Measurements from ENCODE around the gene PIEZO1. TPM values are rescaled to one million over a fixed set of nuclear protein-coding genes. Genes with fewer than 3 reads are reported as not detected.

Gene PIEZO1
- polyA plus RNA-seq, 1 experiment: 47.0 TPM

GRCh38 chr16:88760424-88761142 is 24.4 kb downstream of the PIEZO1 start:
- peaks cover 8% of the 10 kb centered on the region; the same call in 1 of the 2 replicates for H3K9me3 ChIP-seq (ENCODE audit: control insufficient read depth, insufficient read depth, low read length)
- no peaks in the 10 kb centered on the region for H3K27me3 ChIP-seq (ENCODE audit: control insufficient read depth, insufficient read depth, low read length)
- TF ChIP-seq, protein P1, sequence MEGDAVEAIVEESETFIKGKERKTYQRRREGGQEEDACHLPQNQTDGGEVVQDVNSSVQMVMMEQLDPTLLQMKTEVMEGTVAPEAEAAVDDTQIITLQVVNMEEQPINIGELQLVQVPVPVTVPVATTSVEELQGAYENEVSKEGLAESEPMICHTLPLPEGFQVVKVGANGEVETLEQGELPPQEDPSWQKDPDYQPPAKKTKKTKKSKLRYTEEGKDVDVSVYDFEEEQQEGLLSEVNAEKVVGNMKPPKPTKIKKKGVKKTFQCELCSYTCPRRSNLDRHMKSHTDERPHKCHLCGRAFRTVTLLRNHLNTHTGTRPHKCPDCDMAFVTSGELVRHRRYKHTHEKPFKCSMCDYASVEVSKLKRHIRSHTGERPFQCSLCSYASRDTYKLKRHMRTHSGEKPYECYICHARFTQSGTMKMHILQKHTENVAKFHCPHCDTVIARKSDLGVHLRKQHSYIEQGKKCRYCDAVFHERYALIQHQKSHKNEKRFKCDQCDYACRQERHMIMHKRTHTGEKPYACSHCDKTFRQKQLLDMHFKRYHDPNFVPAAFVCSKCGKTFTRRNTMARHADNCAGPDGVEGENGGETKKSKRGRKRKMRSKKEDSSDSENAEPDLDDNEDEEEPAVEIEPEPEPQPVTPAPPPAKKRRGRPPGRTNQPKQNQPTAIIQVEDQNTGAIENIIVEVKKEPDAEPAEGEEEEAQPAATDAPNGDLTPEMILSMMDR (IDR thresholded peaks at IDR 0.05; ENCODE audit: low read depth, low read length): no peak
- ChIA-PET POLR2A (interaction anchor here (1.0 to 1.6 kb wide), 2 partner anchors 15 to 25 kb away, joined by 4 to 5 read pairs; partner anchors contain the start of gene PIEZO1), CTCF (interaction anchor here (0.7 to 2.2 kb wide), 2 partner anchors 17 to 24 kb away, joined by 3 to 6 read pairs; no protein-coding TSS in a partner anchor)
- H3K27ac ChIP-seq (ENCODE audit: low read depth, low read length): no peak overlapping the region
- DNase-seq (ENCODE audit: low read depth, low spot score): no peak
- no peak overlapping the region for H3K4me3 ChIP-seq (ENCODE audit: low read depth, low read length)

DNA sequence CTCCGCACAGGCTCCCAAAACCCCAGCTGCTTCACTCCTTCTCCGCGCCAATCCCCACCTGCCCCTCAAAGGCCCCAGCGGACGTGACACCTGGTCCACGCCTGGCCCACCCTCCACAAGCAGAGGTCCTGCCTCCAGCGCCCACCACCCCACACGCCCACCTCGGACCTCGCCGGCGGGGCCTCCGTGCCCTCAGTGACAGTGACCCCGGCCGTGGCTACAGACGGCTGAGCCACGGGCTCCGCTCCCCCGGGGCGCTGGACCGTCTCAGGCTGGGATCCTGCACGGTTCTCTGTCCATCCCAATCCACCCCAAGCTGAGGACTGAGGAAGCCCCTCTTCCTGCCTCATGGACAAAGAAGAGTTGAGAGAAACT is 25.1 kb downstream of the PIEZO1 start:
- Histone ChIP-seq H3K4me3 (ENCODE audit: low read depth, low read length) (no peak overlapping the region), H3K9me3 (ENCODE audit: control insufficient read depth, insufficient read depth, low read length) (peaks cover 8% of the 10 kb centered on the region; the same call in 1 of the 2 replicates), H3K27ac (ENCODE audit: low read depth, low read length) (no peak overlapping the region), H3K27me3 (ENCODE audit: control insufficient read depth, insufficient read depth, low read length) (no peaks in the 10 kb centered on the region)
- TF ChIP-seq, protein P1 (IDR thresholded peaks at IDR 0.05; ENCODE audit: low read depth, low read length): no peak
- ChIA-PET POLR2A (interaction anchor here (0.9 to 1.6 kb wide), 3 partner anchors 13 to 25 kb away, joined by 4 to 5 read pairs (median 4); partner anchors contain the start of gene PIEZO1), CTCF (interaction anchor here (2.2 kb wide), 1 partner anchor 17 kb away, joined by 6 read pairs; no protein-coding TSS in a partner anchor)
- DNase-seq (ENCODE audit: low read depth, low spot score): no peak

- peak overlapping the region; percentile 65 for H3K27ac ChIP-seq (ENCODE audit: low read depth, low read length)
- ChIA-PET POLR2A (interaction anchor here (0.5 to 1.6 kb wide), 4 partner anchors 9 to 26 kb away, joined by 4 to 5 read pairs (median 4); partner anchors contain the start of gene PIEZO1), CTCF (interaction anchor here (2.2 to 3.1 kb wide), 2 partner anchors 16 to 22 kb away, joined by 6 to 14 read pairs; no protein-coding TSS in a partner anchor)
- no peak for DNase-seq (ENCODE audit: low read depth, low spot score)
- no peaks in the 10 kb centered on the region for H3K27me3 ChIP-seq (ENCODE audit: control insufficient read depth, insufficient read depth, low read length)
- TF ChIP-seq, protein P1 (IDR thresholded peaks at IDR 0.05; ENCODE audit: low read depth, low read length): no peak
- H3K4me3 ChIP-seq (ENCODE audit: low read depth, low read length): no peak overlapping the region
- H3K9me3 ChIP-seq (ENCODE audit: control insufficient read depth, insufficient read depth, low read length): peaks cover 8% of the 10 kb centered on the region; the same call in 1 of the 2 replicates
These were observed 25.6 kb downstream of the PIEZO1 start for GRCh38 chr16:88759245-88759975.

GRCh38 chr16:88758944-88759244 is 26.1 kb downstream of the PIEZO1 start:
- H3K9me3 ChIP-seq (ENCODE audit: control insufficient read depth, insufficient read depth, low read length): peaks cover 8% of the 10 kb centered on the region; the same call in 1 of the 2 replicates
- H3K4me3 ChIP-seq (ENCODE audit: low read depth, low read length): no peak overlapping the region
- peak overlapping the region; percentile 52 for H3K27ac ChIP-seq (ENCODE audit: low read depth, low read length)
- H3K27me3 ChIP-seq (ENCODE audit: control insufficient read depth, insufficient read depth, low read length): no peaks in the 10 kb centered on the region
- TF ChIP-seq, protein P1 (IDR thresholded peaks at IDR 0.05; ENCODE audit: low read depth, low read length): no peak
- ChIA-PET CTCF (interaction anchor here (2.2 to 3.1 kb wide), 2 partner anchors 16 to 21 kb away, joined by 6 to 14 read pairs; no protein-coding TSS in a partner anchor), POLR2A (interaction anchor here (0.5 to 1.6 kb wide), 3 partner anchors 9 to 26 kb away, joined by 4 read pairs; partner anchors contain the start of gene PIEZO1)
- DNase-seq (ENCODE audit: low read depth, low spot score): no peak
